Activated naive CD8-positive, alpha-beta T cell treated with anti-CD3 and anti-CD28 coated beads for 36 hours (primary cell): ENCODE data around the gene SMYD3. TPM values are rescaled to one million over a fixed set of nuclear protein-coding genes. Genes with fewer than 3 reads are reported as not detected.

ENCODE experiments used
- DNase-seq: peaks from one replicate; pipeline ENCODE4 v3.0.0; 2021
- H3K27ac Mint-ChIP-seq: one replicate; pipeline ENCODE4 v1.8.0; 2022; ENCODE audit warnings: mild to moderate bottlenecking, moderate library complexity, mixed read lengths
- H3K27me3 Mint-ChIP-seq: one replicate; pipeline ENCODE4 v1.8.0; 2022; ENCODE audit warnings: mild to moderate bottlenecking, mixed read lengths
- H3K36me3 Mint-ChIP-seq: one replicate; pipeline ENCODE4 v1.8.0; 2021; ENCODE audit warnings: mild to moderate bottlenecking, mixed read lengths
- H3K4me1 Mint-ChIP-seq: one replicate; pipeline ENCODE4 v1.8.0; 2021; ENCODE audit warnings: mixed read lengths
- H3K4me3 Mint-ChIP-seq: one replicate; pipeline ENCODE4 v1.8.0; 2022; ENCODE audit warnings: mild to moderate bottlenecking, moderate library complexity, mixed read lengths
- H3K9me3 Mint-ChIP-seq: one replicate; pipeline ENCODE4 v1.8.0; 2022; ENCODE audit warnings: mixed read lengths
- total RNA-seq, 2 experiments: library from RNA; stranded (reverse); gene quantifications; one replicate each; pipeline ENCODE4 v1.2.3, GENCODE V29; 2021

SMYD3 gene
- total RNA-seq, 2 experiments from 2014 or later = 16.4 to 18.4 TPM

DNA sequence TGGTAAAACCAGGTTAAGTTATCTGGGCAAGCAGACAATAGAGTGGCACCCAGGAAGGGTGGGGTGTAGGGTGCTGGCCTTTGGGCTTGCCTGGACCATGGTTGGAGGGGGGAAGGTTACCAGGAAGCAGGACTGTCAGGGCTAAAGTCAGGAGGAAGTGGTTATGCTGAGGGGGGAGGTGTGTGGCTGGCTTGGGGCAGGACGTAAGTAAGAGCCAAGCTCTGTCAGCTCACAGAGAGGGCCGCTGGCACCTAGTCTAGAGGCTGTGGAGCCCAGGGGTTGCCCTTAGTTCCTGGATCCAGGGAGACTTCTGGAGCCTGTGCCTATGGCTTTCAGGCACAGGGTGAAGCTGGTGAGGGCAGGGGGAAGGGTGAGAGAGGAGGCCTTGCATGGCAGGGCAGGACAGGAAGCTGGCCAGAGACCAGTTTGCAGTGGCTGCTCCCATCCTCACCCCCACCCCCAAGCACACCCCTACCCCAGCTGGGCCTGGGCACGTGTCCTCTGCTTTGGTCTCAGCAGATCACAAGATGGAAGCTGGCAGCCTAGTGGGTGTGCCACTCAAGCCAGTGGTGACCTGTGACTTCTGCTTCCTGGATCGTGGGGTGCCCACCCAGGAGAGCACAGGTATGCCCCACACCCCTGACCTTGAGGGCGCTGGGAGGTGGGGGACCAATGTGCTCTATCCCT is 20.5 kb upstream of the SMYD3 start:
- Mint-ChIP-seq H3K36me3 (no peaks in the 10 kb centered on the region), H3K4me3 (no peak overlapping the region), H3K9me3 (peaks cover 4% of the 10 kb centered on the region), H3K4me1 (peaks cover 5% of the 10 kb centered on the region), H3K27me3 (no peaks in the 10 kb centered on the region), H3K27ac (peak overlapping the region; percentile 17)
- DNase-seq = no peak

DNA sequence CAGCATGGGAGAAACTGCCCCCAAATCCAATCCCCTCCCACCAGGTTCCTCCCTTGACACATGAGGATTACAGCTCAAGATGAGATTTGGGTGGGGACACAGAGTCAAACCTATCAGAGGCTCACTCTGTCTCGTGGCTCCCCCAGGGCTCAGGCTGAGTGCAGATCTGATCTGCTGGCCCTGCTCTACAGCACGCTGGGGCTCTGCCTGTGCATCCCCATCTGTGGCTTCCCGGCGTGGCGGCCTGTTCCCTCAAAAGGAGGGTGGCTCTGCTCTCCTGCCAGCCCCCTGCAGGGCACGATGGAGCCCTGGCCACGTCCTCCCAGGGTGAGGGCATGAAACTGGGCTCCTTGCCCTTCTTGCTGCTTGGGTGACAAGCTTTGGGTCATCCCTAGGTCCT is 19.8 kb upstream of the SMYD3 start:
- DNase-seq = no peak
- Mint-ChIP-seq H3K4me1 (peaks cover 5% of the 10 kb centered on the region), H3K9me3 (peaks cover 4% of the 10 kb centered on the region), H3K27me3 (no peaks in the 10 kb centered on the region), H3K36me3 (no peaks in the 10 kb centered on the region), H3K27ac (peak overlapping the region; percentile 17), H3K4me3 (no peak overlapping the region)

- no peak overlapping the region for H3K27ac Mint-ChIP-seq
- H3K9me3 Mint-ChIP-seq = peaks cover 3% of the 10 kb centered on the region
- peaks cover 5% of the 10 kb centered on the region for H3K4me1 Mint-ChIP-seq
- no peak for DNase-seq
- H3K27me3 Mint-ChIP-seq = no peaks in the 10 kb centered on the region
- H3K4me3 Mint-ChIP-seq = no peak overlapping the region
- H3K36me3 Mint-ChIP-seq = no peaks in the 10 kb centered on the region
These were observed 19.3 kb upstream of the SMYD3 start for GRCh38 chr1:246526380-246526779.

- Mint-ChIP-seq H3K4me1 (no peaks in the 10 kb centered on the region), H3K27ac (no peak overlapping the region), H3K9me3 (peaks cover 16% of the 10 kb centered on the region), H3K27me3 (no peaks in the 10 kb centered on the region), H3K4me3 (no peak overlapping the region), H3K36me3 (no peaks in the 10 kb centered on the region)
- no peak for DNase-seq
These were observed 12.4 kb upstream of the SMYD3 start for GRCh38 chr1:246519514-246519913.

GRCh38 chr1:246518456-246519205 is 11.6 kb upstream of the SMYD3 start:
- Mint-ChIP-seq H3K9me3 (peaks cover 21% of the 10 kb centered on the region), H3K4me1 (no peaks in the 10 kb centered on the region), H3K27me3 (no peaks in the 10 kb centered on the region), H3K27ac (no peak overlapping the region), H3K4me3 (no peak overlapping the region), H3K36me3 (no peaks in the 10 kb centered on the region)
- no peak for DNase-seq

DNA sequence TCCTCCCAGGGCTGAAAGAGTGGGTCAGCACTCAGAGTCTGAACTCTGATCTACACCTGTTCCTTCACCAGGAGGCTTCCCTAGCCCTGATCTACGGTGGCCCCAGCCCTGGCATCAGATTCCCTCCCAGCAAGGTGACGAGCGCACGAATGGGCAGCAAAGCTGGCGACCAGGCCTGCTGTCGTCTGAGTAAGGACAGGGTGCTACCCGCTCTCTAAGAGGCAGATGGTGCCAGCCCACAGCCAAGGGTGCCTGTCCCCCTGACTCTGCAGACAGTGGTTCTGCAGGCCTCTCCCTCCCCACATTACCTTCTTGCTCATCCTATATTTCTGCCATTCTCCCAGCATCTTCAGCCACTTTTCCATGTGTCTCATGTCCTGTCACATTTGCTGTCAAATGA is 10.3 kb upstream of the SMYD3 start:
- Mint-ChIP-seq H3K27ac (no peak overlapping the region), H3K36me3 (no peaks in the 10 kb centered on the region), H3K27me3 (no peaks in the 10 kb centered on the region), H3K4me3 (no peak overlapping the region), H3K9me3 (peaks cover 21% of the 10 kb centered on the region), H3K4me1 (no peaks in the 10 kb centered on the region)
- no peak for DNase-seq

GRCh38 chr1:246516126-246516525 is 9.0 kb upstream of the SMYD3 start:
- Mint-ChIP-seq H3K27ac (no peak overlapping the region), H3K36me3 (no peaks in the 10 kb centered on the region), H3K4me3 (no peak overlapping the region), H3K27me3 (no peaks in the 10 kb centered on the region), H3K4me1 (no peaks in the 10 kb centered on the region), H3K9me3 (peaks cover 21% of the 10 kb centered on the region)
- no peak for DNase-seq

DNA sequence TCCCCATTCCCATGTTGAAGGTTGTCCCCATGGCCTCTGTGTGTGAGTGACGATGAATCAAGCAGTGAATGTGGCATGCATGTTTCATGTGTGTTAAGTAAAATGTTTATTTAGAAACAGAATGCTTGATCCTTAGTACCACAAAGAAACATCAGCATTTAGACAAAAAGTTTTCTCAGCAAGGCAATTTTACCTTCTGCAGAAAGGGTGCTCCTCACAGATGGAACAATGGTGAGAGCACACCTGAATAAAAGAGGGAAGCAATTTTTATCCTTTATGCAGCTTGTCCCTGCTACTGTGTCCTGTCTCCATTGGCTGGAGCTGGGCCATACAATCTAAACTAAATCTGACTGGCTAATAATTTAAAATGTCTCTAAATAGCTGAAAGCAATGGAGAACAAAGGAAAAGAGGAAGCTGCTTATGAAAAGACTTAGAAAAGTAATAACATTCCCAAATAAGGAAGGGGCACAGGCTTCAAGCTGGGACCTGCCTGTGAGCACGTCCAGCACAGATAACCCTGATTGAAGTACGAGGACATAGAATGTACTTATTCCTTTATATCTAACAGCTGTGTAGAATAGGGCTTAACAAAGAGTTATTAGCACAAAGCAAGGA is 8.4 kb upstream of the SMYD3 start:
- Mint-ChIP-seq H3K4me1 (no peaks in the 10 kb centered on the region), H3K36me3 (no peaks in the 10 kb centered on the region), H3K4me3 (no peak overlapping the region), H3K27me3 (no peaks in the 10 kb centered on the region), H3K27ac (no peak overlapping the region), H3K9me3 (peaks cover 21% of the 10 kb centered on the region)
- no peak for DNase-seq

DNA sequence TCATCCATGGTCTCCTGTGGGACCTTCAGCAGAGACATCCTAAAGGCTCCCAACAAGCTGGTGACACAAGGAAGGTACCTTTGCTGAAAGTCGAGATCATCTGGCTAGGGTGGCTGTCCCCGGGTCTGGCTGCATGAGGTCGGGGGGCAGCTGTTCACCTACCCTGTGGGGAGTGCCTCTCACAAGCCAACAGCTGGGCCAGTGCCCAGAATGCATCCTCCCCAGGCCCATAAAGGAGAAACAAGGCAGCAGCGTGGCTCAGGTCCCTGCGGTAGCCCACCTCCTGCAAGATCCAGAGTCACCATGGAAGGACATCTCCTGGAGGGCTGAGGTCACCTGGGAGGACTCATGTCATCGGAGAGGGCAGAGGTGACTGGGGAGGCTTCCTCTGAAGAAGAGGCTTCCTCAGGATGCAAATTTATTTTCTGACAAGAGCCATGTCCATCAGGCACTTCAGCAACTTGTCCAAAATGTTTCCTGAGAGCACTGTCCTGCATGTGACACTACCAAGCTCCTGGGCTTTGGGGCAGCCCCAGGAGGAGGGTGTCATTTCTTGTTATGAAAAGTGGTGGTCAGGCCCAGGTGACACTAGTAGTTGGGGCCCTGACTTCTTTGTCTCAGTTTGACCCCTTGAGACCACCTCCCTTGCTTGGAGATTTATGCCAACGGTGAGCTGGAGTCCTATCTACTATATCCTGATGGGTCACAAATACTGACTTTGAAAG is 6.7 kb upstream of the SMYD3 start:
- no peak overlapping the region for H3K4me3 Mint-ChIP-seq
- H3K36me3 Mint-ChIP-seq = no peaks in the 10 kb centered on the region
- no peaks in the 10 kb centered on the region for H3K4me1 Mint-ChIP-seq
- no peak for DNase-seq
- H3K9me3 Mint-ChIP-seq = peaks cover 21% of the 10 kb centered on the region
- no peaks in the 10 kb centered on the region for H3K27me3 Mint-ChIP-seq
- H3K27ac Mint-ChIP-seq = no peak overlapping the region

GRCh38 chr1:246513041-246513440 is 6.0 kb upstream of the SMYD3 start:
- Mint-ChIP-seq H3K27ac (no peak overlapping the region), H3K27me3 (no peaks in the 10 kb centered on the region), H3K4me1 (peaks cover 5% of the 10 kb centered on the region), H3K4me3 (no peak overlapping the region), H3K36me3 (no peaks in the 10 kb centered on the region), H3K9me3 (peaks cover 21% of the 10 kb centered on the region)
- DNase-seq = no peak

DNA sequence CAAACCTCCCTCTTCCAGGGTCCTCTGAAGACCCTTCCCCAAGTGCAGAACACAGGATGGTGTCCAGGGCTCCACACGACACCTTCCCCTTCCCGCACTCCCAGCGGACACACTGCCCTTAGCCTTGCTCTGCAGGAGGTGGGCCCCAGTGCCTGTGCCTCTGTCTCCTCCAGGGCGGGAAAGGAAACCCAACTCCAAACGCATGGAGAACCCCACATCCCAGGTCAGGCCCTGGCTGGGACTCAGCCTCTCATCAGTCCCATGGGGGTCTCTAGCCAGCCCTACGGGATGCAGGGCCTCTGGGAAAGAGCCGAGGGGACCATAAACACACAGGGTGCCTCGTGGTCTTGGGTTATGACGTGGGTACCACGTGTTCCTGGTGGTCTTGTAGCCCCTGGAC is 5.6 kb upstream of the SMYD3 start:
- H3K4me1 Mint-ChIP-seq = peaks cover 5% of the 10 kb centered on the region
- no peak overlapping the region for H3K27ac Mint-ChIP-seq
- no peaks in the 10 kb centered on the region for H3K27me3 Mint-ChIP-seq

DNA sequence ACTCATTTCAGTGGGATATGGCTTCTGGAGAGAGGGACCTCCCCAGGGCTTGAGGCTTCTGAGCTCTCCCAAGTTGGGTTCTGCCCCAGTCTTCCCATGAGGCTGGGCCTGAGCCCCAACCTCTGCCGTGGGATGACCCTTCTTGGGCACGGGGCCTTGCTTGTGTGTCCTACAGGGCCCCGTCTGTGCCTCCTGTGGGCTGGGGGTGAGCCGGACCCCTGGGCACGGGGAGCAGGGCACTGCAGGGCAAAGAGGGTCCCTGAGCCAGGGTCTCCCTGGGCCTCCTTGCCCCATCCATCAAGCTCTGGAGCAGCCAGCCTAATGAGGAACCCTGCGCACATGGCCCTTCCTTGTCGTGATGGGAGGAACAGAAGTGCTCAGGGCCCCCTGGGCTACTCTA is 5.2 kb upstream of the SMYD3 start:
- Mint-ChIP-seq H3K9me3 (peaks cover 21% of the 10 kb centered on the region), H3K36me3 (no peaks in the 10 kb centered on the region), H3K4me1 (peaks cover 5% of the 10 kb centered on the region), H3K4me3 (no peak overlapping the region), H3K27me3 (no peaks in the 10 kb centered on the region), H3K27ac (no peak overlapping the region)
- DNase-seq = no peak

More for the DNA sequence above, 5.6 kb upstream of the SMYD3 start:
- H3K36me3 Mint-ChIP-seq = no peaks in the 10 kb centered on the region
- H3K9me3 Mint-ChIP-seq = peaks cover 21% of the 10 kb centered on the region
- no peak for DNase-seq
- no peak overlapping the region for H3K4me3 Mint-ChIP-seq

- H3K4me3 Mint-ChIP-seq = no peak overlapping the region
- H3K9me3 Mint-ChIP-seq = peaks cover 19% of the 10 kb centered on the region
- H3K4me1 Mint-ChIP-seq = peaks cover 7% of the 10 kb centered on the region
- H3K27me3 Mint-ChIP-seq = no peaks in the 10 kb centered on the region
- no peak for DNase-seq
- peaks cover 1% of the 10 kb centered on the region for H3K36me3 Mint-ChIP-seq
- no peak overlapping the region for H3K27ac Mint-ChIP-seq
These were observed 4.1 kb upstream of the SMYD3 start for GRCh38 chr1:246511203-246511602.

DNA sequence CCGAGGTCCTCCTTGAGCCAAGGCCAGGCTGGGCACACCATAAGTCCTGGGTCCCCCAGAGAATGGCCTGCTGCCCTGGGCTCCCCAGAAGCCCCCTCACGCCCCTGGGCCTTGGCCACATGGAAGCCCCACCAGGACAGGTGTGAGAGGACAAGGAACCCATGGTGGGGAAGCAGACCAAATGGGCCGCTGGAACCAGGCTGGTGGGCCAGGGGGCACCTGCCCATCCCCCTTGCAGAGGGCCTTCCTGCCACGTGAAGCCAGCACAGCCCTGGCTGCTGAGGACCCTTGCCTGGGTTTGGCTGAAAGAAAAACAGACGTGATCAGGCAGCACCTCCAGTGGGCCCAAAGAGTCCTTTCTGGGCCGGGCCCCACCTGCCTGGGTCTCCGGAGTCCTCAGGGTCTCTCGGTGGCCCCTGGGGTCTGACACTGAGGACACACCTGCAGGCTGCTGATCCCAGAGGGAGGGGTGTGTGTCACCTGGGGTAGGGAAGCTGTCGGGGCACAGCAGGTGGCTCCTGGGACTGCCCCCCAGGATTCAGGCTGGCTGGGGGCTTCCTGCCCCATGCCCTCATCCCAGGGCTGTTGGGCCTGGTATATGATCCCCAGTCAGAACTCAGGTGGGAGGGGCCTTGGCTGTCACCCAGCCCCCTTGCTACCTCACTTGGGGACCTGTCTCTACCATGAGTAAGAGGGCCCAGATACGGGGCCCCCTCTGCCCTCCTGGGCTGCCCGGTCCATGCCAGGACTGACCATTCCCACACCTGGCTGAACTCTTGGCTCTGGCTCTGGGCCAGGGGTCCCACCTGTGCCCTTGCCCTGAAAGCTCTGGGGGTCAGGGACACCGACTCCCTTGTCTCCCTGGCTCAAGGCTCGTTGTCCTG is 3.3 kb upstream of the SMYD3 start:
- H3K4me1 Mint-ChIP-seq = peaks cover 16% of the 10 kb centered on the region
- DNase-seq = no peak
- H3K27me3 Mint-ChIP-seq = no peaks in the 10 kb centered on the region
- peaks cover 5% of the 10 kb centered on the region for H3K36me3 Mint-ChIP-seq
- H3K9me3 Mint-ChIP-seq = peaks cover 13% of the 10 kb centered on the region
- H3K27ac Mint-ChIP-seq = no peak overlapping the region
- H3K4me3 Mint-ChIP-seq = no peak overlapping the region
